NCI-H1436 (cell line): ENCODE data around the gene BAHCC1.
"Not testable (repeated sequence)": the region's sequence is repeated elsewhere in the genome, so short reads cannot be mapped to it uniquely, and the experiment has no call there.

Source experiments
- DNase-seq: peaks from one replicate; lab custom pipeline; 2025; lab: John Stamatoyannopoulos, UW

BAHCC1 gene

DNA sequence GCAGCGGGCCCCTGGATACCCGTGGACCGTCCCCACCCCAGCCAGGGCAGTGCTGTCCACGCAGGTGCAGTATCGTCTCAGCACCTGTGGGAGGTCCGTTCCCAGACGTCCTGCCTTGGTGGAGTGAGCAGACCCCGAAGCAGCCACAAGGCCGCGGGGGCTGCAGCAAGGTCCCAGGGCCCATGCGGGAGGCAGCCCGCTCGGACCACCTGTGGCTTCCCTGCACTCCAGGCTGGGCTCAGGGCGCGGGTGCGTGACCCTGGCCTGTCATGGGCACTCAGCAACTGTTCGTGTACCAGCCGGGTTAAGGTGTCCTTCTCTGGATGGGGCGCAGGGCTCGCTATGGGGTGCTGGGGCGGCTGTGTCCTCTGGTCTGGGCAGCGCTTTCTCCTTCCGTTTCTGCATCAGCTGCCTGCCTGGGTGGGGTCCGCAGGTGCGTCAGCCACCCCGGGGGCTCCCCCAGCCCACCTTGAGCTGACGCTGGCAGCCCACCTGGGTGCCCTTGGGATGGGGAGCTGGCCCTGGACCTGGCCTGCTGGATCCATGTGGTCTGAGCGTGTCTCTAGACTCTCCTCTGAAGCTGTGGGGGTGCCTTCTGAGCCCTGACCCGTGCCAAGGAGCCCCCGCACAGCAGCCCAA lies 18.4 kb downstream of the BAHCC1 start:
- DNase-seq: no peak

GRCh38 chr17:81414756-81415516 lies 19.7 kb downstream of the BAHCC1 start:
- no peak for DNase-seq

GRCh38 chr17:81415681-81416080 lies 20.4 kb downstream of the BAHCC1 start:
- no peak for DNase-seq

- DNase-seq: no peak
Measured at GRCh38 chr17:81416612-81417011, 21.4 kb downstream of the BAHCC1 start.

- DNase-seq: no peak
Measured at GRCh38 chr17:81417049-81417878, 22.0 kb downstream of the BAHCC1 start.

DNA sequence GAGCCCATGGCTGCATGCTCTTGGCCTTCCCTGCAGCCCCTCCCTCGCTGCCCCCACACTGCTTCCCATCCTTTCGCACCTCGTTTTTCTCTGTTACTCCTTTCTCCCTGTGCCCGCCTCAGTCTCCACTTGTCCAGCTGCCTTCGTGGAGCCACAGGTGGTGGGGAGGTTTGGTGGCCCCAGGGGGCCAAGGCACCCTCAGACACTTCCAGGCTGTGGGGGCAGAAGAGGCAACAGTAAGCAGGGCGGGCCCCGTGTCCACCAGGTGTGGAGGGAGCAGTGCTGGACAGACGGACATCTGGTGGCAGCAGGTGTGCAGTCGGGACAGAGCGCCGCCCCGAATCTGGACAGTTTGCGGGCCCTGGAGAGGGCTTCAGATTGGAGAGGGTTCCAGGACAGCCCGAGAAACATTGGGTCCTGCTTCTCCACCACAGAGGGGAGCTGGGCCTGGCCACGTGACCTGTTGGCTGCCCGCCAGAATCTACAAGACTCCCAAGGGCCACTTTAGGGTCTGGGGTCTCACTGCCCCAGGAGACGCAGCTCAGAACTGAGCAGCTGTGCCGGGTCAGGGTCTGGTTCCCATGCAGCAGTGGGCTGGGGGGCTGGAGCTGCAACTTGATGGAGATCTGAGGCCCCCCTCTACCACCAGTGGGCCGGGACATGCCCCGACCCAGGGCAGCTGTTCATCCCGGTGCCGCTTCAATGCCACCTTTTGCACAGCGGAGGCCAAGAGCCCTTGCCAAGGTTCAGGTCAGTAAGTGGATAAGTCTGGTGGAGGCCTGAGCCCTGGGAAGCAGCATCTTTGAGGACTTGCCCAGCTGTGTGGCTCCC lies 22.8 kb downstream of the BAHCC1 start:
- DNase-seq: no peak

DNA sequence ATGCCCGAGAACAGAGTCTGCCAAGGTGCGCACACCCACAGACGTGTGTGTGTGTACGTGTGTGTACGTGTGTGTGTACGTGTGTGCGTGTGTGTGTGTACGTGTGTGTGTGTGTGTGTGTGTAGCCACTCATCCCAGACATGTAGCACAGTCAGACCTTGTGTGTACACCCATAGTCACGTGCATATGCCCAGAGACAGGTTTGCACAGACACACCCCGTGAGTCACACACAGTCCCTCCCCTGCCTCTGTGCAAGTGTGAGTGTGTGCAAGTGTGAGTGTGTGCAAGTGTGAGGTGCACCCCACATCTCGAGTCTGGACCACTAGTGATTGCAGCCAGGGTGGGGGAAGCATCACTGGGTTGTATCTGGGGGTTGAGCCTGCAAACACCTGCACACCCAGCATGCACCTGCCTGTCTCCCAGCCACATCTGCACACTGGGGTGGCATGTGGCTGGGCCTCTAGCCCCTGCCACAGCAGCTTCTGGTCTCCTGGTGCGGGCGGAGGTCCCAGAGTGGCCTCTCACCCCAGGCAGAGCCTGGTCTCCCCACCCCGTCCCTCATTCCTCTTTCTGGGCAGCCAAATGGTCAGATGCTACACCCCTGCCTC lies 23.6 kb downstream of the BAHCC1 start:
- no peak for DNase-seq

GRCh38 chr17:81419319-81419885 lies 24.1 kb downstream of the BAHCC1 start:
- DNase-seq: peak; percentile 74

DNA sequence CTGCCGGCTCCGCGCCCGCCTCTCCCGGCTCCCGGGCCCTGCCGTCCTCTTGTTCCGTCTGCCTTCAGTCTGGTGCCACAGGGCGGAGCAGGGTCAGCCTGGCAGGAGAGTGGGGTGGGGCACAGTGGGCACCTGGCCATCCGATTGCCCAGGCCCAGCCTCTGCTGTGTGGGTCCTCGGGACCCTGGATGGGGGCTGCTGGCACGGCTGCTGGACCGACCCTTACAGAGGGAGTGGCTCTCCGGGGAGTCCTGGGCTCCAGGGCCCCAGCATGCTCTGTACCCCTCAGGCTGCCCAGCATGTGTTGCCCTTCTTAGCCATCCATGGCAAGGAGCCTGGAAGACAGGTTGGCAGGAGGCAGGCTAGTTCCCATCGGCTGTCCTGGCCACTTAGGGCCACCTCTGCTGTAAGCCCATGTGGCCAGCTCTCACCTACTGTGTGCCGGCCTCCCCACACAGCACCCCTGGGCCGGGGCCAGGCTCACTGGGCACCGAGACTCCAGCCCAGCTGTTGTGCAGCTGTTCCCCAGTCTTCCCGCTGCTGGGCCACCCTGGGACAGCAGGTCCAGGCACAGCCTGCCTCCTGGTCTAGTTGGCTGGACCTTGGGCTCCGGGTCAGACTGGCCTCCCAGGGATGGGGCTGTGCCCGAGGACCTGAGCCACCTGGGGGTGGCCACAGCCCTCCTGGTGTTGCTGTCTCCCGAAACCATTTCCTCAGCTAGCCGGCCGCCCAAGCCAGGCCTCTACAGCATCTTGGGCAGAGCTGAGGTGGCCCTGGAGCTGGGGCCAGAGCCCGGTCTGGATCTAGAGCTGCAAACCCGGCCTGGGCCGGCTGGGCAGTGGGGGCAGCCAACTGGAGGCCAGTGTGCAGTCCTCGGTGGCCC lies 24.9 kb downstream of the BAHCC1 start:
- no peak for DNase-seq

GRCh38 chr17:81420769-81421462 lies 25.7 kb downstream of the BAHCC1 start:
- DNase-seq: no peak

GRCh38 chr17:81422776-81423697 lies 27.8 kb downstream of the BAHCC1 start:
- DNase-seq: no peak

DNA sequence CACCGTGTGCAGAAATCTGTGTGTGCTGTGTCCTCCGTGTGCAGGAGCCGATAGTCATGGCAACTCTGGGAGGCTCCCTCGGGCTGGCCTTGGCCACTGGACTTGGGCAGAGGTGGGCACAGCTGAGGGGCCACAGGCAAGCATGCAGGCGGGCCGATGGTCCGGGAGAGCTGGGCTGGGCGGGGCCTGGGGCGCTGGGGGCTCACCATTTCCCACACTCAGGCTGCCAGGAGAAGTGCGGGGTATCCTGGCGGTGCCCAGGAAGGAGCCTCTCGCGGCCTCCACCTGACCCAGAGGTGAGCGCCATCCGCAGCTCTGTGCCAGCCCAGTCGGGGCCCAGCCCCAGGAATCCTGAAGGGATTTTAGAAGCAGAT lies 28.4 kb downstream of the BAHCC1 start:
- no peak for DNase-seq

DNA sequence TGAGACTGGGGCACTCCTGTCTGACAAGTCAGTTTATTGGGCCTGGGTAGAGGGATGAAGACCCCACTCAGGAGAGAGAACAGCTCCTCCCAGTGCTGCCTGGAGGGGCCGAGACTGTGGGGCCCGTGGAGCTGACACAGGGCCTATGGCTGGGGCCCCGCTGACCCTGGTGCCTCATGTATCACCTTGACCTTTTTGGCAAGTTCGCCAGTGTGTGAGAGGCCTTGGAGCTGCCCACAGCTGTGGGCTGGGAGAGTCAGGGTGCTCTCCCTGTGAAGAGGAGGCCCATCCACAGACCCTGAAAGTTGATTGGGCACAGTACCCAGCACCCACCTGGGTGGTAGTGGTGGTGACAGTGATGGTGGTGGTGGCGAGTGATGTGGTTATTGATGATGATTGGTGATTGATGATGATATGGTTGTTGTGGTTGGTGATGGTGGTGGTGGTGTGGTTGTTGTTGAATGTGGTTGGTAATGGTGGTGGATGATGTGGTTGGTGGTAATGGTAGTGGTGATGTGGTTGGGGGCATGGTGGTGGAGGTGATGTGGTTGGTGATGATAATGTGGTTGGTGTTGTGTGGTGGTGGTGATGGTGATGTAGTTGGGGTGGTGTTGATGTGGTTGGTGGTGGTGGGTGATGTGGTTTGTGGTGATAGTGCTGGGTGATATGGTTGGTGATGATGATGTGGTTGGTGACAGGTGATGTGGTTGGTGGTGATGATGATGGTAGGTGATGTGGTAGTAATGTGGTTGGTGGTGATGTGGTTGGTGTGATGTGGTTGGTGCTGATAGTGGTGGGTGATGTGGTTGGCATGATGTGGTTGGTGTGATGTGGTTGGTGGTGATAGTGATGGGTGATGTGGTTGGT lies 29.1 kb downstream of the BAHCC1 start:
- DNase-seq: no peak

- not testable (repeated sequence) for DNase-seq
Measured at GRCh38 chr17:81425041-81425440, 29.8 kb downstream of the BAHCC1 start.

DNA sequence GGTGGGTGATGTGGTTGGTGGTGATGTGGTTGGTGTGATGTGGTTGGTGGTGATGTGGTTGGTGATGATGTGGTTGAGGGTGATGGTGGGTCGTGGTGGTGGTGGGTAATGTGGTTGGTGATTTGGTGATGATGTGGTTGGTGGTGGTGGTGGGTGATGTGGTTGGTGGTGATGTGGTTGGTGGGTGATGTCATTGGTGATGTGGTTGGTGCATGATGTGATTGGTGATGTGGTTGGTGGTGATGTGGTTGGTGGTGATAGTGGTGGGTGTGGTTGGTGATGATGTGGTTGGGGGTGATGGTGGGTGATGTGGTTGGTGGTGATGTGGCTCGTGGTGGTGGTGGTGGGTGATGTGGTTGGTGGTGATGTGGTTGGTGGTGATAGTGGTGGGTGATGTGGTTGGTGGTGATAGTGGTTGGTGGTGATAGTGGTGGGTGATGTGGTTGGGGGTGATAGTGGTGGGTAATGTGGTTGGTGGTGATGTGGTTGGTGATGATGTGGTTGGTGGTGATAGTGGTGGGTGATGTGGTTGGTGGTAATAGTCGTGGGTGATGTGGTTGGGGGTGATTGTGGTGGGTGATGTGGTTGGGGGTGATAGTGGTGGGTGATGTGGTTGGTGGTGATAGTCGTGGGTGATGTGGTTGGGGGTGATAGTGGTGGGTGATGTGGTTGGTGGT lies 30.6 kb downstream of the BAHCC1 start:
- not testable (repeated sequence) for DNase-seq

- no peak for DNase-seq
Measured at GRCh38 chr17:81426393-81427172, 31.3 kb downstream of the BAHCC1 start.
